ENCODE data around the gene PRRC1.
"Not testable (repeated sequence)": the region's sequence is repeated elsewhere in the genome, so short reads cannot be mapped to it uniquely, and the experiment has no call there.

The PRRC1 gene

GRCh38 chr5:127517480-127518318 lies at the start of gene PRRC1:
PRRC1 (plus strand) TSS chr5:127517640; CDS start chr5:127523480, 5,840 bp downstream.
- peak; percentile 72 for DNase-seq (ENCODE audit: low read depth)

GRCh38 chr5:127471211-127471610 lies 46.2 kb upstream of the PRRC1 start:
- no peak for DNase-seq (ENCODE audit: low read depth)

DNA sequence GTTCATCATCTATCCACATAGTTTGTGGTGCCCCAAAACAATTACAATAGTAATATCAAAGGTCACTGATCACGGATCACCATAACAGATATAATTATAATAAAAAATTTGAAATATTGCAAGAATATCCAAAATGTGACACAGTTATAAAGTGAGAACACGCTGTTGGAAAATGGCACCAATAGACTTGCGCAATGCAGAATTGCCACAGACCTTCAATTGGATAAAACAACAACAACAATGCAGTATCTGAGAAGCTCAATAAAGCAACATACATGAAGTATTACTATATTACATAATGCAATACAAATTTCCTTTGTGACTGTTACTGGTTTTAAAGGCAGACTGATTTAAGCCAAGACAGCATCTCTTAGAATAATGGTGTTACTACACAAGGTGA lies 44.7 kb upstream of the PRRC1 start:
- no peak for DNase-seq (ENCODE audit: low read depth)

- DNase-seq (ENCODE audit: low read depth) = no peak
Measured at GRCh38 chr5:127486471-127486870, 31.0 kb upstream of the PRRC1 start.

- DNase-seq (ENCODE audit: low read depth) = no peak
Measured at GRCh38 chr5:127492854-127493738, 24.3 kb upstream of the PRRC1 start.

DNA sequence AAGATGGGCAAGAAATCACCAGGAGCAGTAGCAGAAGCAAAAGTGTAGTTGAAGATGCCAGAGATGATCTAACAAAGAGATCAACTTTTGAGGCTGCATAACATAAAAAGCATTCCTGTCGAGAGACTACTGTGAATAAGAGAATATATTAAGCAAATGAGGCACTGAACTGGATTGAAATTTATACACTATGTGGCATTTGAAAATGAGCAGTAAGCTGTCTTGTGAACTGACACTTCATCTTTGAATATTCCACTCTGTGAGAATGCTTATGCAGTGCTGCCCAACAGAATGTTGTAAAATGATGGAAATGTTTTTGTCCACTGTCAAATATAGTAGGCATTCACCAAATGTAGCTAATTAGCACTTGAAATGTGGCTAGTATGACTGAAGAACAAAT lies 18.9 kb upstream of the PRRC1 start:
- DNase-seq (ENCODE audit: low read depth) = no peak

GRCh38 chr5:127505905-127506304 lies 11.5 kb upstream of the PRRC1 start:
- no peak for DNase-seq (ENCODE audit: low read depth)

GRCh38 chr5:127506616-127507015 lies 10.8 kb upstream of the PRRC1 start:
- DNase-seq (ENCODE audit: low read depth) = no peak

DNA sequence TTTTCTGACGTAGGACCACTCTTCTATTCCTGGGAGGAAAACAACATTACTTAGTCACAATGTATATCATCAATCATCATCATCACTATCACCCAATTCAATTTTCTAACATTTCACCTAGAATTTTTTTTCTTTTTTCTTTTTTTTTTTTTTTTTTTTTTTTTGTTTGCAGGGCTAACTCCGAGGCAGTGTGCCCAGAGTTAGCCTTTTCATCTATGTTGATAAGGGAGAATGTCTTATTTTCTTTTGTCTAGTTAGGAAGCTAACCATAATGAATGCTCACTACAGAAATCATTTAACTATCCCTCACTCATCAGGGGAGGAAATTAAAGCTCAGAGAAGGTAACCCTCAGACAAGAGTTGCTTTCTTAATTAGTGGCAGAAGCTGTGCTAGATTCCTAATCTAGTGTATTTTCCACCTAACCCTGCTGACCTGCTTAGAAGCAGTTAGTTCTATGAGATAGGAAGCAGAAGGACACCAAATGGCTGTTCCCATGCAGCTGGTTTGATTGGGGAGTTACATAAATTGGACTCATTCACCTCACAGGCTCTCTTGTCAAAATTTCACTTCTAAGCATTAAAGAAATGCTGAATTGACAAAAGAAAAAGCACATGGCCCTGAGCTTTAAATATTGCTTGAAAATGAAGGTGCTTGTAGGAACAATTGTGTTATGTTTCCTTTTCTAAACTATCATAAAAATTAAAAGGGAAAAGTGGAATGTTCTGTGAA lies 8.6 kb upstream of the PRRC1 start:
- no peak for DNase-seq (ENCODE audit: low read depth)

- no peak for DNase-seq (ENCODE audit: low read depth)
Measured at GRCh38 chr5:127513408-127513970, 4.0 kb upstream of the PRRC1 start.

- DNase-seq (ENCODE audit: low read depth) = no peak
Measured at GRCh38 chr5:127514816-127515215, 2.6 kb upstream of the PRRC1 start.

DNA sequence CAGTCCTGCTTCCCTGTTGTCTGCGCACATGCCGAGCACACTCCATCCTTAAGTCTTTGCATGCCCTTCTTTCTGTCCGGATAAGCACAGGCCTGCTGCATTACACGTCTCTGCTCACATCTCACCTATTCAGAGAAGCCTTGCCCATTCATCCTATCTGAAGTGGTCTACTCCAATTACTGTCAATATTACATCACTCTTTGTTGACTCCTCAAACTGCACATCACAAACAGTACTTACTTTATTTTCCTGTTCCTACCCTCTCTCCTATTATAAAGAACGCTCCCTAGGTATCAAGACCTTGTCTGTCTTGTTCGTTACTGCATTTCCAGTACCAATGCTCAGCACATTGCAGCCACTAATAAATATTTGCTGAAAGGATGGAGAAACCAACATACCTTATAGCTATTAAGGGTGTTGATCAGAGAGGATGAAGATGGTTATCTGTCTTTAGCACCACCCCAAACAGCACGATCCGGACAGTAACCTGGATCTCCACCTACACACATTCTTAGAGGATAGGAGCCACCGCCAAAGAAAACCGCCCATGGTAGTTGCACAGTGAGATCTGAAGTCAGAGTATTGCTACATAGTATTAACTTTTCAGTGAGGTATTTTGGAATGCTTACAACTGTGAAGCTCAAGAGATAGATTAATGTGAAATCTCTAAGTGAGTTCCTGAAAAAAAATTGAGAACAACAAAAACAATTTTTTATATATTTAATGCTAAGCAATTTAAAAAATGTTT lies 1.6 kb upstream of the PRRC1 start:
- no peak for DNase-seq (ENCODE audit: low read depth)

DNA sequence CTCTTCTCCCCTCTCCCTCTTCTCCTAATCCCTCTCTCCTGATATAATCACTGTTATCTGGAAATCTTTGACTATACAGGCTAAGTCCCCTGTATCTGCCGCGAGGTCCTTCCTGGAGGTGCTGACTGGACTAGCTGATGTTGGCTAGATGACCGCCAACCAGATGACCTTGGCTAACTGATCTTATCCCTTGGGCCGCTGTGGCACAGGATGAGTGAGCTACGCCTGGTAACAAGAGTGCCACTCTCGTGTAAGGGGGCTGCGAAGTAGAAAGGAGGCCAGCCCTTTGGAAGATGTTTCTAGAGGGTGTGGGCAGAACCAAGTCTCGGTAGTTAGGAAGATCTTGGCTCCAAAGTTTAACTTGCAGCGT lies 345 bp upstream of the PRRC1 start:
- no peak for DNase-seq (ENCODE audit: low read depth)

DNA sequence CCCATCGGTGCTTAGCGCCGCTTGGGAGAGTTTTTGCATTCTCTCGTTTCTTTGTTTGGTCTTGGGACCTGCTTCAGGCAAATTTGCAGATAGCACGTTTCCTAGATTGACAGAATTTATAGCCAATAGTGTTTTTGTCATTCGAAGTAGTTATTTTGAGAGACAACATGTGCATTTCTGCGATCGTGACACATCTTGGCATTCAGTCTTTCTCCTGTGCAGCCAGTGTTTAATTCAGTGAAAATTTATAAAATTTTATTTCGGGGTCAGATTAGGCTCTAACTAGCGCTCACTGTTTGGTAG lies 830 bp downstream of the PRRC1 start:
- no peak for DNase-seq (ENCODE audit: low read depth)

GRCh38 chr5:127519527-127519926 lies 2.1 kb downstream of the PRRC1 start:
- no peak for DNase-seq (ENCODE audit: low read depth)

GRCh38 chr5:127521138-127521770 lies 3.8 kb downstream of the PRRC1 start:
- DNase-seq (ENCODE audit: low read depth) = no peak

DNA sequence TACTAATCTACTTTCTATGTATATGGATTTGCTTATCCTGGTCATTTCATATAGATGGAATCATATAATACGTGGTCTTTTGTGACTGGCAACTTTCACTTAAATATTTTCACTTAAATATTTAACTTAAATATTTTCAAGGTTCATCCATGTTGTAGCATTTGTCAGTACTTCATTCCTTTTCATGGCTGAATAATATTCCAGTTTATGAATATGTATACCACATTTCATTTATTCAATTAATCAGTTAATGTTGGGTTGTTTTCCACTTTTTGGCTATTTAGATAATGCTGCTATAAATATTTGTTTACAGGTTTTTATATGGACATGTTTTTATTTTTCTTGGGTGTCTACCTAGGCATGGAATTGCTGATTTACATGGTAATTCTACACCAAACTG lies 7.7 kb downstream of the PRRC1 start:
- DNase-seq (ENCODE audit: low read depth) = no peak

- no peak for DNase-seq (ENCODE audit: low read depth)
Measured at GRCh38 chr5:127529904-127530682, 12.7 kb downstream of the PRRC1 start.

GRCh38 chr5:127536687-127537086 lies 19.2 kb downstream of the PRRC1 start:
- no peak for DNase-seq (ENCODE audit: low read depth)

DNA sequence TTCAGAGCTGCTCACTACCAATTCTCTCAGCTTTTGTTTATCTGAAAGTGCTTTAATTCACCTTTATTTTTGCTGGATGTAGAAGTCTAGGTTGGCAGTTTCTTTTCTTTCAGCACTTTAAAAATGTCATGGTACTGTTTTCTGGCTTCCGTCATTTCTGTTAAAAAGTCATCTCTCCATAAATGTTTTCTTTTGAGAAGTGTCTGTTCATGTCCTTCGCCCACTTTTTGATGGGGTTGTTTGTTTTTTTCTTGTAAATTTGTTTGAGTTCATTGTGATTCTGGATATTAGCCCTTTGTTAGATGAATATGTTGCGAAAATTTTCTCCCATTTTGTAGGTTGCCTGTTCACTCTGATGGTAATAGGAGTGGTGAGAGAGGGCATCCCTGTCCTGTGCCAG lies 23.1 kb downstream of the PRRC1 start:
- not testable (repeated sequence) for DNase-seq (ENCODE audit: low read depth)
